ENCODE measurements around the gene NLGN2.
"Not testable (repeated sequence)": the region's sequence is repeated elsewhere in the genome, so short reads cannot be mapped to it uniquely, and the experiment has no call there.

NLGN2 gene

GRCh38 chr17:7407485-7408251 lies at the start of gene NLGN2:
TSS of gene NLGN2 (plus strand) at chr17:7407845. CDS start at chr17:7408256, 411 bp downstream.
- no peak for DNase-seq

DNA sequence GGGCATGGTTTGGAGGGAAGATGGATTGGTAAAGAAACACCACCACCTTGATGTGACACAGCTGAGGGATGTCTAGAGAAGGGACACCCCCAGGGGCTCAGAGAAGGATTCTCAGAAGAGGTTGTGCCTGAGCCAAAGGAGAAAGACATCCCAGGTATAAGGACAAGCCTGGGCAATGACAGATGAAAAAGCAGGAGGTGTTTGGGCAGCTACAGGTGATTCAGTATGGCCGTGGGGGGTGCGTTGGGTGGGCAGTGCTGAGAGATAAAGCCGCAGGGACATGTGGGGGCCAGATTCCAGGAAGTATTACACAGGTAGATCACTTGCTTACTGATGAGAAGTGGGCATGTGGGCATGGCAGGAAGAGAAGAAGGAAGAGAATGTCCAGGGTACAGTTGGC lies 45.7 kb upstream of the NLGN2 start:
- no peak for DNase-seq

- DNase-seq: no peak
Observed at GRCh38 chr17:7363311-7363710, 44.3 kb upstream of the NLGN2 start.

- DNase-seq: not testable (repeated sequence)
Observed at GRCh38 chr17:7365963-7366362, 41.7 kb upstream of the NLGN2 start.

DNA sequence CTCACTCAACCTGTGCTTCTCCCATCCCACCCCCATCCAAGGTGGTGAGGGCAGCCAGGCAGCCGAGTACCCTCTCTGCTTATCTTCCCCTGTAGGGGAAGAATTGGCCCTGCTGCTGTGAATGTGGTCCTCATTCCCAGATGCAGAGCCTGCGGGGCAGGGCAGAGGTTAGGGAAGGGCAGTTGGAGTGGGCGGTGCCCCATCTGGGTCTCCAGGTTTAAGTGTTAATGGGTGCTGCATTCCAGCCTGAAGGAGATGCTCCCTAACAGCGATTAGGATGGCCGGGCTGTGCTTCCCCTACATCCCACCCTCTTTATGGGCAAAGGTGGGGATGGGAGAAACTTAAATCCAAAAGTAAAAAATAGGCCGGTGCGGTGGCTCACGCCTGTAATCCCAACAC lies 40.6 kb upstream of the NLGN2 start:
- no peak for DNase-seq

DNA sequence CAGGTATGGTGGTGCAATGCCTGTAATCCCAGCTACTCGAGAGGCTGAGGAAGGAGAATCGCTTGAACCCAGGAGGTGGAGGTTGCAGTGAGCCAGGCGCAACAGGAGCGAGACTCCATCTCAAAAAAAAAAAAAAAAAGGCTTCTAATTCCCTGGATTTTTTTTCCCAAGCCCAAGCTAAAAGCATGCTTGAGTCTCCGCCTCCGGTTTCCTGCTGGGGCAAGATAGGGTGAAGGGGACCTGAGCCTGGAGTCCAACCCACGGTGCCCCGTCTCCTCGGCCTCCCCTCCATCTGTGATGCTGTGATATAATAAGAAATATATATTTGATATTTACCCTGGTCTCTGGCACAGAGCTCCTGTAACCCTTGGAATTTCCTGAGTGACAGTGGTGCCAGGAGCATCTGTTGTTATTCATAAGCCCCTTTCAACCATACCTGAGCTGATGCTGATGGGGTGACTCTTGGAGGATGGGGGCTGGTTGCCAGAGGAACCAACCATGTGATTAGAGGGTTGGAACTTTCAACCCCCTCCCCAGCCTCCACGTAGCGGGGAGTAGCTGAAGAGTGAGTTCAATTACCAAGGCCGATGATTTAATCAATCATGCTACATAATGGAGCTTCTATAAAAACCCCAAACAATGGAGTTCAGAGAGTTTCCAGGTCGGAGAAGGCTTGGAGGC lies 39.6 kb upstream of the NLGN2 start:
- no peak for DNase-seq

GRCh38 chr17:7368599-7368994 lies 39.0 kb upstream of the NLGN2 start:
- DNase-seq: not testable (repeated sequence)

DNA sequence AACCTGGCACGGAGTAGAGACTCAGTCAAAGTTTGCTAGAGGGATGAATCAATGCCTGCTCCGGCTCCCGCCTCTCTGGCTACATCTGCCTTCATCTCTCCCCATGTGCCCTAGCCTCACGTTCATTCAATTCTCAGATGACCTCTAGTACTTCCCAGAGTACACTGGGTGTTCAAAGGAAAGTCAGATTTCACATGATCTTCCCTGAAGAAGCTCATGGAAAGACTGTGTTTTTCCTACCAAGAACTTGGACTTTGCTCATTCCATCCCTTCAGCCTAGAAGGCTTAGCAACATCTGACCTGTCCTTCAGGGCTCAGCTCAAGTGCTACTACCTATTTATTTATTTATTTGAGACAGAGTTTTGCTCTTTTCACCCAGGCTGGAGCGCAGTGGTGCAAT lies 37.8 kb upstream of the NLGN2 start:
- DNase-seq: no peak

DNA sequence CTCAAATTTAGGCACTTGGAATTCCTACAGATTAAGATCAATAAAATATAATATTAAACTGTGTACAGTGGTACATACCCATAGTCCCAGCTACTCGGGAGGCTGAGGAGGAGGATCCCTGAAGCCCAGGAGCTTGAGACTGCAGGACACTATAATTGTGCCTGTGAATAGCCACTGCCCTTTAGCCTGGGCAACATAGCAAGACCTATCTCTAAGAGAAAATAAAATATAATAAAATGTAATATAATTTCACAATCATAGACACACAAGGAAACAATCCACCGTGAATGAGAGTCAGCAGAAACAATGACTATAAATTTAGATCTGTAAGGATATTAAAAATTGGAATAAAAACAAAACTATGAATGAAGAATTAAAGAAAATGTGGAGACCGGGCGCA lies 36.8 kb upstream of the NLGN2 start:
- no peak for DNase-seq

DNA sequence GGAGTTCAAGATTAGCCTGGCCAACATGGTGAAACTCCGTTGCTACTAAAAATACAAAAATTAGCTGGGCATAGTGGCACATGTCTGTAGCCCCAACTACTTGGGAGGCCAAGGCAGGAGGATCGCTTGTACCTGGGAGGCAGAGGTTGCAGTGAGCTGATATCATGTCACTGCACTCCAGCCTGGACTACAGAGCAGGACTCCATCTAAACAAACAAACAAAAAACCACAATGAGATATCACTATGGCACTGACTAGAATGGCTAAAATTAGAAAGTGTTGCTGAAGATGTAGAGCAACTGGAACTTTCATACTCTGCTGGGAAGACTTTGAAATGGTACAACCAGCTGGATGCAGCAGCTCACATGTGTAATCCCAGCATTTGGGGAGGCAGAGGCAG lies 33.3 kb upstream of the NLGN2 start:
- DNase-seq: no peak

GRCh38 chr17:7379134-7379533 lies 28.5 kb upstream of the NLGN2 start:
- DNase-seq: no peak

DNA sequence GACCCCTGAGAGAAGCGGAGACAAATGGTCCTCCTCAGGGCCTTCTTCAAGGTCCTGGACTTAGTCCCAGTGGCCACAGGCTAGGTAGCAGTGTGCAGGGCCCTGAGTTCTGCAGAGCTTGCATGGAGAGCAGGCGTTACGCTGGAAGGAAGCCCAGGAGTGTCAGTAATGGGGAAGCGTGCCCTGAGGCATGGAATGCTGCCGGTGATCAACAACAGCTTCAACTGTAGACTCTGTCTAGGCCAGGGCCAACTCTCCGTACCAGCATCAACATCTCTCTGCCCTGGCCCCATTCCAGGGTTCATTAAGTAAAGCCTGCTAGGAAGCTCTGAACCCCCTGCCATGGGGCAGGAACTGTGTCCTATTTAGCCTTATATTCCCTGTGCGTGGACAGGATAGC lies 27.3 kb upstream of the NLGN2 start:
- no peak for DNase-seq

- DNase-seq: no peak
Observed at GRCh38 chr17:7380855-7381683, 26.6 kb upstream of the NLGN2 start, which contains the start of gene TNK1. TSS of gene TNK1 (plus strand) at chr17:7381089. CDS start at chr17:7382927, 1,838 bp downstream.

DNA sequence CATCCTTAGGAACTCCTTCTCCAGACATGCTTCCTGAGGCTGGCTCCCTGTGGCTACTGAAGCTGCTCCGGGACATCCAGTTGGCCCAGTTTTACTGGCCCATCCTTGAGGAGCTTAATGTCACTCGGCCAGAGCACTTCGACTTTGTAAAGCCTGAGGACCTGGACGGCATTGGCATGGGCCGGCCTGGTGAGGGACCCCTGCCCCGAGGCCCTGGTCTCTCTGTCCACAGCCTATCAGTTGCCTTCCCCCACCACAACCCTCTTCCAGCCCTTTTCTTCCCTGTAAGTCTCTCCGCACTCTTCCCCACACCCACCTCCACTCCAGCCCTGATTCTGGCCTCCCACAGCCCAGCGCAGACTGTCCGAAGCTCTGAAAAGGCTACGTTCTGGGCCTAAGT lies 24.7 kb upstream of the NLGN2 start:
- no peak for DNase-seq

GRCh38 chr17:7383371-7383741 lies 24.3 kb upstream of the NLGN2 start:
- no peak for DNase-seq

- DNase-seq: peak; percentile 63 to 66
Observed at GRCh38 chr17:7383742-7384488, 23.7 kb upstream of the NLGN2 start.

GRCh38 chr17:7384489-7385081 lies 23.1 kb upstream of the NLGN2 start:
- no peak for DNase-seq

- no peak for DNase-seq
Observed at GRCh38 chr17:7388856-7389255, 18.8 kb upstream of the NLGN2 start.

DNA sequence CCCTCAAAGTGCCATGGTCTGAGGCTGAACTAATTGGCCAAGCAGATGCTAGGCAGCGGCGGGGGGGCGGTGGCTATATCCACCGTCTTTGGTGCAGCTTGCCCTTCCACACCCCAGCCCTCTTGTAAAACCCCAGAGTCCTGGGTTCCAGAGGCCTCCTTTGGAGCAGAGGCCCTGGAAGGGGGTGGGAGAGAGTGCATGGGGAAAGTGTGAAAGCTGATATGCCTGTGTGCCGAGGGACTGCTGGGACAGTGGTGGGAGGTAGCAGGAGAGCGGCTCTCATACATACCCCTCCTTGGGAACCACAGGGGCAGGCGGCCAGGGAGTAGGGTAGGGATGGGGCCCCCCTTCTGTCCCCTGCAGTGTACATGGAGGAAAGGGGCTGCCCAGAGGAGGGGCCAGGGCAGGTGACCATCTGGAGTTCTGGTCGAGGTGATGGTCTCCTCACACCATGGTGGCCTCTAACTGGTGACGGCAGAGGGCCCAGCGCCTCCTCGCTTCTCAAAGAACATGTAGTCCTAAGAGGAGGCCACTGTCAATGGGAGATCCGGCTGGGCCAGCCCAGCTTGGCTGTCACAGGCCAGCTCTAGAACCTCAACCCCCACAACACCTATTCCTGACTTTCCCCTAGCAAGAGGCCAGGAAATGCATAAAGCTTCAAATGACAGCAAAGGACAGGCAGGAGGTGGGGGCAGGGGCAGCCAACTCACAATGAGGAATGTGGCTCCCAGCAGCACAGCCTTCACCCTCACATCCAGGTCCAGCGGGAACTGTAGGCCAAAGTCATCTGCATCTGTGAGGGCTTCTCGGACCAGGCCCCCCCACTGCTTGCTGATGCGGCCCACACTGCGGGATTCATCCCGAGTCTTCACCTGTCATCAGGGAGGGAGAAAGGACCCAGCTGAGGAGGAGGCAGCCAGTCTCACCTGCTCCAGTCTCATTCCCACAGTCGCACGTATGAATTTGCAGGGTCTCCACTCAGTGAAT lies 17.4 kb upstream of the NLGN2 start:
- no peak for DNase-seq

DNA sequence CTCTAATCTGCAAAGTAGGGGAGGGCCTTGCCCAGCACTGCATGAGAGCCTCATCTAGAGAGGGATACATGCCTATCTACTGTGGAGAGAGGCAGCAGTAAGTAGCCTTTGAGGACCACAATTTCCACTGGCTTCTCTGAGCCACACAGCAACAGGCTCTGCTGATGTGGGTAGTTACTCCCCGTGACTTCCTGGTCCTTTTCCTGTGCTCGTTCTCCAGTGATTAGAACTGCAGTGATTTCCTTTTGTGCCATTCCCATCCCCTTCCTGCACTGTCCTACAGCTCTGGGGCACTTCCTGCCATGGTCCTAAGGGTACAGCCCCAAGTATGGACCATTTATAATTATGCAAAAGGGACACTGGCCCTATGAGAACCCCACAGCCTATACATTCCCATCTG lies 16.3 kb upstream of the NLGN2 start:
- no peak for DNase-seq

Data from activated CD4-positive, alpha-beta T cell treated with anti-CD3 and anti-CD28 coated beads, Interleukin-2, amount 50 U/mL, for 4 hours (primary cell).